SK-N-SH (cell line): Measurements from ENCODE around the gene TAS2R16.

Source experiments
- EP300 ChIP-seq, 2 experiments: IDR thresholded peaks; 2 replicates each; pipeline versions ENCODE4 v1.4.0 to v1.6.1; 2012; ENCODE audit warnings: borderline replicate concordance in 1 of 2, low read depth in 1 of 2, low read length in 1 of 2
- EZH2phosphoT487 ChIP-seq: fragments of 200-600 bp; sonication (generic); IDR thresholded peaks from 2 replicates; pipeline ENCODE4 v1.6.1; 2017; ENCODE audit warnings: low read depth, mixed run types, mild to moderate bottlenecking, antibody characterized with exemption, moderate library complexity, borderline replicate concordance
- FOXJ3 ChIP-seq: sonication (generic); formaldehyde crosslinking; IDR thresholded peaks from 2 replicates; pipeline ENCODE4 v1.5.1; 2020; ENCODE audit warnings: mild to moderate bottlenecking, missing genetic modification reagents
- GABPA ChIP-seq: IDR thresholded peaks from 2 replicates; pipeline ENCODE4 v1.4.0; 2012; ENCODE audit warnings: low read depth, mild to moderate bottlenecking
- MXI1 ChIP-seq: IDR thresholded peaks from 2 replicates; pipeline ENCODE4 v1.6.1; 2012; ENCODE audit warnings: mild to moderate bottlenecking, low read depth, low read length, improper control_type of control experiment
- POLR2AphosphoS5 ChIP-seq: IDR thresholded peaks from 2 replicates; pipeline ENCODE4 v1.6.1; 2012; ENCODE audit warnings: low read depth, low read length
- TAF1 ChIP-seq: IDR thresholded peaks from 2 replicates; pipeline ENCODE4 v1.6.1; 2012; ENCODE audit warnings: low read depth, mild to moderate bottlenecking, low read length, moderate library complexity, borderline replicate concordance
- TF ChIP-seq, protein P1 (sequence below): fragments of 200-600 bp; sonication (generic); IDR thresholded peaks from 2 replicates; pipeline ENCODE4 v1.6.1; 2017; ENCODE audit warnings: antibody characterized with exemption, mild to moderate bottlenecking, moderate library complexity
- TF ChIP-seq, protein P2 (sequence below): IDR thresholded peaks from 2 replicates; pipeline ENCODE4 v1.4.0; 2012; ENCODE audit warnings: low read depth
- TF ChIP-seq, protein P3 (sequence below): fragments of 150-350 bp; IDR thresholded peaks from 2 replicates; pipeline ENCODE4 v1.6.1; 2017; ENCODE audit warnings: antibody characterized with exemption, low read length, low read depth, borderline replicate concordance

DNA sequence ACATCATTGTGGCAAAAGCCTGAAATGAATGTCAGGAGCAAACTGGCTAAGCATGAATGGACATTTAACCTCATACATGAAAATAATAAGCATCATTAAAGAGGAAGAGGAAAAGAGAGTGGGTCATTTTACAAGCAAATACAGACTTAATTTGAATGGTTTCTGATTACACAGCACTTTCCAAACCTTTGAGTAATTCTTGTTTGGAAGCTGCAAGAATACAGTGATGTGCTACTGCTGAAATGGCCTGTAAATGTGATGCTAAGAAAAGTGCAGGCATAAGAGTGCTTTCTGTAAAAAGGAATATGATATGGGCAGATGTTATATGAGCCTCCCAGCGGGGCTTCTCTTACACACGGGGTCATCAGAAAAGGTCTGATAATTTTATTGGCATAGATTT lies 30.2 kb downstream of the TAS2R16 start:
- TF ChIP-seq MXI1 (no peak), POLR2AphosphoS5 (no peak), TAF1 (no peak), EZH2phosphoT487 (no peak), EP300 (IDR thresholded peaks at IDR 0.05; ENCODE audit: borderline replicate concordance in 1 of 2, low read depth in 1 of 2, low read length in 1 of 2) (no peak), GABPA (no peak), FOXJ3 (CRISPR knock-in tag) (no peak)
- TF ChIP-seq, protein P1, sequence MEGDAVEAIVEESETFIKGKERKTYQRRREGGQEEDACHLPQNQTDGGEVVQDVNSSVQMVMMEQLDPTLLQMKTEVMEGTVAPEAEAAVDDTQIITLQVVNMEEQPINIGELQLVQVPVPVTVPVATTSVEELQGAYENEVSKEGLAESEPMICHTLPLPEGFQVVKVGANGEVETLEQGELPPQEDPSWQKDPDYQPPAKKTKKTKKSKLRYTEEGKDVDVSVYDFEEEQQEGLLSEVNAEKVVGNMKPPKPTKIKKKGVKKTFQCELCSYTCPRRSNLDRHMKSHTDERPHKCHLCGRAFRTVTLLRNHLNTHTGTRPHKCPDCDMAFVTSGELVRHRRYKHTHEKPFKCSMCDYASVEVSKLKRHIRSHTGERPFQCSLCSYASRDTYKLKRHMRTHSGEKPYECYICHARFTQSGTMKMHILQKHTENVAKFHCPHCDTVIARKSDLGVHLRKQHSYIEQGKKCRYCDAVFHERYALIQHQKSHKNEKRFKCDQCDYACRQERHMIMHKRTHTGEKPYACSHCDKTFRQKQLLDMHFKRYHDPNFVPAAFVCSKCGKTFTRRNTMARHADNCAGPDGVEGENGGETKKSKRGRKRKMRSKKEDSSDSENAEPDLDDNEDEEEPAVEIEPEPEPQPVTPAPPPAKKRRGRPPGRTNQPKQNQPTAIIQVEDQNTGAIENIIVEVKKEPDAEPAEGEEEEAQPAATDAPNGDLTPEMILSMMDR, result no peak
- TF ChIP-seq, protein P2, sequence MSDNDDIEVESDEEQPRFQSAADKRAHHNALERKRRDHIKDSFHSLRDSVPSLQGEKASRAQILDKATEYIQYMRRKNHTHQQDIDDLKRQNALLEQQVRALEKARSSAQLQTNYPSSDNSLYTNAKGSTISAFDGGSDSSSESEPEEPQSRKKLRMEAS, result no peak
- TF ChIP-seq, protein P3, sequence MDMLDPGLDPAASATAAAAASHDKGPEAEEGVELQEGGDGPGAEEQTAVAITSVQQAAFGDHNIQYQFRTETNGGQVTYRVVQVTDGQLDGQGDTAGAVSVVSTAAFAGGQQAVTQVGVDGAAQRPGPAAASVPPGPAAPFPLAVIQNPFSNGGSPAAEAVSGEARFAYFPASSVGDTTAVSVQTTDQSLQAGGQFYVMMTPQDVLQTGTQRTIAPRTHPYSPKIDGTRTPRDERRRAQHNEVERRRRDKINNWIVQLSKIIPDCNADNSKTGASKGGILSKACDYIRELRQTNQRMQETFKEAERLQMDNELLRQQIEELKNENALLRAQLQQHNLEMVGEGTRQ, result no peak
